Ovary (tissue), 3 donors: ENCODE data around the gene POMC.

Experiments
- EP300 ChIP-seq: sonication (generic); formaldehyde crosslinking; IDR thresholded peaks from one replicate; pipeline ENCODE4 v1.6.1; 2017; ENCODE audit warnings: antibody characterized with exemption
- TF ChIP-seq, protein P1 (sequence below), 3 donors: fragments of 450-650 bp in 2 of 3; fragments of 200-600 bp in 1 of 3; IDR thresholded peaks; one replicate each; pipeline versions ENCODE4 v1.5.1 to v1.8.0; 2016 to 2022; ENCODE audit warnings: antibody characterized with exemption in 3 of 3, mild to moderate bottlenecking in 1 of 3
- donor health status: DM: no; HTN: no; CAD: no.

DNA sequence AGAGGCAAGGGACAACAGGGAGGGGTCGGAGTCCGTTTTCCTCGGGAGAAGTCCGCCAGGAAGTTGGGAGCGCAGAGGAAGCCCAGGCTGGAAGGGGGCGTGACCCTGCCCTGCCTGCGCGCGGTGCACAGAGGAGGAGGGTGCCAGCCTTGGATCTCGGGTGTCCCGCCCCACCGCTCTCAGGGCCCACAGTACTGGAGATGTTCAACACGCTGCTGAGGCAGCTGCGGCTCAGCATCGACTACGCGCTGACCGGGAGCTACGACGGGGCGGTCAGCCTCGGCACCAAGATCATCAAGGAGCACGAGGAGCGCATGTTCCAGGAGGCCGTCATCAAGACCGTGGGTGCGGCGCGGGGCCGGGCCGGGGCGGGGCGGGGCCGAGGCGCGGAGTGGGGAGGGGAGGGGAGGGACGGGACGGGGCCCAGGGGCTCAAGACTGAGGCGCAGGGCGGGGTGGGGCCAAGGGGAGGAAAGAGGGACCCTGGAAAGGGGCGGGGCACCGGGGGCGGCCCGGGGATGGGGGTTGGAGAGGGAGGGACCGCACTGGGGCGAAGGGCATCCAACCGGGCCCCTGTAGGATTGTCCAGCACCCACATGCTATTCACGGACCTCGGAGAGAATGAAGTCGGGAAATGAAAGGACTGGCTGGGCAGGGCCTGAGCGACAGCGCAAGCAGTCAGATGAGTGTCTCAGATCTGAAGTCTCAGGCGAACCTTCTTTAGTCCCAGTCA lies 36.6 kb downstream of the POMC start:
- TF ChIP-seq EP300: no peak
- TF ChIP-seq, protein P1, sequence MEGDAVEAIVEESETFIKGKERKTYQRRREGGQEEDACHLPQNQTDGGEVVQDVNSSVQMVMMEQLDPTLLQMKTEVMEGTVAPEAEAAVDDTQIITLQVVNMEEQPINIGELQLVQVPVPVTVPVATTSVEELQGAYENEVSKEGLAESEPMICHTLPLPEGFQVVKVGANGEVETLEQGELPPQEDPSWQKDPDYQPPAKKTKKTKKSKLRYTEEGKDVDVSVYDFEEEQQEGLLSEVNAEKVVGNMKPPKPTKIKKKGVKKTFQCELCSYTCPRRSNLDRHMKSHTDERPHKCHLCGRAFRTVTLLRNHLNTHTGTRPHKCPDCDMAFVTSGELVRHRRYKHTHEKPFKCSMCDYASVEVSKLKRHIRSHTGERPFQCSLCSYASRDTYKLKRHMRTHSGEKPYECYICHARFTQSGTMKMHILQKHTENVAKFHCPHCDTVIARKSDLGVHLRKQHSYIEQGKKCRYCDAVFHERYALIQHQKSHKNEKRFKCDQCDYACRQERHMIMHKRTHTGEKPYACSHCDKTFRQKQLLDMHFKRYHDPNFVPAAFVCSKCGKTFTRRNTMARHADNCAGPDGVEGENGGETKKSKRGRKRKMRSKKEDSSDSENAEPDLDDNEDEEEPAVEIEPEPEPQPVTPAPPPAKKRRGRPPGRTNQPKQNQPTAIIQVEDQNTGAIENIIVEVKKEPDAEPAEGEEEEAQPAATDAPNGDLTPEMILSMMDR (IDR thresholded peaks at IDR 0.05): no peak
